Amniotic epithelial cell (primary cell): ENCODE measurements around the gene MAF.

ENCODE experiments used
- DNase-seq: peaks from one replicate; pipeline ENCODE4 v3.0.0-alpha.2; 2010; ENCODE audit warnings: low read depth

MAF gene

GRCh38 chr16:79589601-79590102, 10.9 kb downstream of the MAF start:
- no peak for DNase-seq

GRCh38 chr16:79587897-79588296, 12.6 kb downstream of the MAF start:
- DNase-seq = no peak

- DNase-seq = no peak
These were observed 13.2 kb downstream of the MAF start for GRCh38 chr16:79587296-79587695.

GRCh38 chr16:79582789-79583188, 17.7 kb downstream of the MAF start:
- no peak for DNase-seq

- DNase-seq = no peak
These were observed 19.9 kb downstream of the MAF start for GRCh38 chr16:79580453-79581191.

- DNase-seq = no peak
These were observed 23.9 kb downstream of the MAF start for GRCh38 chr16:79576602-79577001.

- DNase-seq = no peak
These were observed 26.7 kb downstream of the MAF start for GRCh38 chr16:79573884-79574283.

GRCh38 chr16:79573071-79573470, 27.5 kb downstream of the MAF start:
- no peak for DNase-seq

GRCh38 chr16:79571903-79572535, 28.5 kb downstream of the MAF start:
- no peak for DNase-seq

GRCh38 chr16:79571065-79571902, 29.3 kb downstream of the MAF start:
- no peak for DNase-seq

GRCh38 chr16:79564671-79565107, 35.8 kb downstream of the MAF start:
- DNase-seq = no peak

GRCh38 chr16:79563921-79564320, 36.6 kb downstream of the MAF start:
- no peak for DNase-seq

GRCh38 chr16:79562166-79562823, 38.2 kb downstream of the MAF start:
- no peak for DNase-seq

GRCh38 chr16:79561729-79562128, 38.8 kb downstream of the MAF start:
- DNase-seq = no peak

GRCh38 chr16:79560923-79561322, 39.6 kb downstream of the MAF start:
- no peak for DNase-seq

GRCh38 chr16:79560318-79560717, 40.2 kb downstream of the MAF start:
- no peak for DNase-seq

- no peak for DNase-seq
These were observed 41.0 kb downstream of the MAF start for GRCh38 chr16:79559532-79559931.

- no peak for DNase-seq
These were observed 43.1 kb downstream of the MAF start for GRCh38 chr16:79557421-79557820.

- no peak for DNase-seq
These were observed 45.6 kb downstream of the MAF start for GRCh38 chr16:79554912-79555311.

- no peak for DNase-seq
These were observed 50.2 kb downstream of the MAF start for GRCh38 chr16:79550373-79550772.

GRCh38 chr16:79547085-79547484, 53.5 kb downstream of the MAF start:
- DNase-seq = no peak
